ENCODE measurements around the gene ODC1.

ODC1 gene

GRCh38 chr2:10433264-10433946 lies 14.7 kb downstream of the ODC1 start:
- no peak for DNase-seq

GRCh38 chr2:10432311-10433181 lies 15.6 kb downstream of the ODC1 start:
- DNase-seq: no peak

DNA sequence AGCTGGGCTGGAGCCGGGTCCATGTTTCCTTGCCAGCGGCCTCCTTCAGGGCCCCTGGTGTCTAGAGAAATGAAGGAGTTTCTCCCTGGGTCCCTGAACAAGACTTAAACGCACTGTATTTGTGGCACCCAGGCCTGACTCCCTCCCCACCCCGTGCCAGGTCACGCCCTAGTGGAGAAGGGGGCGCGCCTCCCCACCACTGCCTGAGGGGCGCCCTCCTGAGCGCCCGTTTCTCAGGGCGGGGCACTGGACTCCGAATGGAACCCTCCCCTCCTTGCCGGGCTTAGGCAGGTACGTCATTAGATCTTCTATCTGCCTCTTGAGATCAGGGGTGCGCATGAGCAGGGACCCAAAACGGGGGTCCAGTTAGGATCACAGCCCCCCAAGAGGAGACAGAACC lies 16.3 kb downstream of the ODC1 start:
- no peak for DNase-seq

- no peak for DNase-seq
Observed at GRCh38 chr2:10430886-10431622, 17.1 kb downstream of the ODC1 start.

DNA sequence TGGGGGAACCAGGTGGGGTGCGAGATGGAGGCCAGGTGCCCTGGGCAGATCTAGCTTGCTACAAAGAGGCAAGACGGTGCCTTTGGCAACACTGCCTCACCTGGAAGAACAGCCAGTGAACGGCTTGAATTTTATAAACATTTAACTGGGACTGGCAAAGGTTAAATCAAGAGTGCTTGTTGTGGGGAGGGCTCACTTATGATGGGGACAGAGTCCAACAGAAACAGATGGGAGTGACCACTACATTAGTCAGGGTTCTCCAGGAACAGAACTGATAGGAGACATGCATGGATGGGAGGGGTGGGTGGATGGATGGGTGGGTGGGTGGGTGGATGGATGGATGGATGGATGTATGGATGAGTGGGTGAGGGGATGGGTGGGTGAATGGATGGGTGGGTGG lies 19.2 kb downstream of the ODC1 start:
- no peak for DNase-seq

- no peak for DNase-seq
Observed at GRCh38 chr2:10428355-10428754, 19.8 kb downstream of the ODC1 start.

GRCh38 chr2:10427618-10427949 lies 20.5 kb downstream of the ODC1 start:
- DNase-seq: no peak

DNA sequence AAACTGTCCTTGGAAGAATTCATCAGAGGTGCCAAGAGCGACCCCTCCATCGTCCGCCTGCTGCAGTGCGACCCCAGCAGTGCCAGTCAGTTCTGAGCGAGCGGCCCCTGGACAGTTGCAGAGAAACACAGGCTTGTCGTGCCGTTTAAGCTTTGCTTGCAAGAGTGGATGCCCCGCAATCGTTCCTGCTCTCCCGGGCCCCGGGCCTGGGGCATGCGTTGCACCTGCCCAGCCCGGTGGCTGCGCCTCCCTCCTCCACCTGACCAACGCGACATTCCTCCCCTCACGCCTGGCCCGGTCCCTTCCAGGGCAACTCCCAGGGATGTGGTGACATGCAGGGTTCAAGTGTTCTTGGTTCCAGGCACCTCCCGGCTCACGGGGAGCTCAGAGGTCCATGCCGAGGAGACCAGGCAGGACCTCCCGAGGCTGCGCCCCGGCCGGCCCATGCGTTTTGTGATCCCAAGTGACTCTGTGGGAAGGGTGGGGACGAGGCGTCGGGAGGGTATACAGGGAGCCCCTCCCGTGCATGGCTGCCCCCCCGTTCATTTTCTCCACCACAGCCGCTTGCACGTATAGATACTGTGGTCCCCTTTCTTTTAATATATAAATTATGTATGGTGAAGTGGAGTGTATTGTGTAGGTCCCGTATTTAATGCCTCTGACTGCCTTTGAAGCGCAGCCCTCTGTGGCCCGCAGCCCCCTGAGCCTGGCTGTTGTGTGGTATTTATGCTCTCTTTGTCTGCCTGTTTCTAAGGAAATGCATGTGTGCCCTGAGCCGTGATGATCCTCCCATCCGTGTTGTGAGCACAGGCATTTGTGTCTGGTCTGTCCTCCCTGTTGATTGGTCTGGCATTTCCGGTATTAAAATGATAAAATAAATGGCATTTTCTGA lies 21.2 kb downstream of the ODC1 start:
- DNase-seq: no peak

DNA sequence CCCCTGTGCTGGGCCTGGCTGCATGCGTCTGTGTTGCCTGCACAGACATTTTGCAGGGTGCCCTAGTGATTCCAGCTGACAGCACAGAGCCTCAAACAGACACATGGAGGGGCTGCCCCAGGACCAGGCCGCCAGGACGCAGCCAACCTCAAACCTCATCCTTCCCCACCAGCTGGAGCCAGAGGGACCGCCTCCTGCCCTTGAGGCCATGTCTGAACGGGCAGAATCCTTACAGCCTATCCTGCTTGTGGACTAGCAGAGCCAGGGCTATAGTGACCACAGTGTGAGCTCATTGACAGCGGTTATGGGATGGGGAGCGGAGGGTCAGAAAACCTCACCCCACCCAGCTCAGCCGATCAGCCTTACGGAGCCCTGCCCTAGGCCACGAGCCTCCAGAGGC lies 22.4 kb downstream of the ODC1 start:
- no peak for DNase-seq

DNA sequence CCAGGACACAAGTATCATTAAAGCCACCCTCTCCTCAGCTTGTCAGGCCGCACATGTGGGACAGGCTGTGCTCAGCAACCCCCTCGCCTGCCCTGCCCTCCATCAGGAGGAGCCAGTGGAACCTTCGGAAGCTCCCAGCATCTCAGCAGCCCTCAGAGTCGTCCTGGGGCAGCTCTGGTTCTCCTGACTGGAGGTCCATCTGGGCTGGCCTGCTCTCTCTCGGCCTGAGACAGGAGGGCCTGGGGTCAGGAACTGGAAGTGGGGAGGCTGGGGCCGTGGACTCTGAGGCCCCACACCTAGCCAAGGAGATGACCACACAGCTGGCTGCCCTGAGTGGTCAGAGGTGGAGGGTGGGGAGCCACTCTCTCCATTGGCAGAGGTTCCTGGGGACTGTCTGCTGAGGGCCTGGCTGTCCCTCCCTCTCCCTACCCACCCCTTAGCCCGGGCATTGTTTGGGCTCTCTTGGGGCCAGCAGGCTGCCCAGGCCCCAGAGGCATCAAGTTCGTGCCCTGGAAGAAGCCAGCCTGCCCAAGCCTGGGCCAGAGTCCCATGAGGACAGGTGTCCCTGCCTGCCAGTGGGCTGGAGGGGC lies 23.1 kb downstream of the ODC1 start:
- DNase-seq: no peak

DNA sequence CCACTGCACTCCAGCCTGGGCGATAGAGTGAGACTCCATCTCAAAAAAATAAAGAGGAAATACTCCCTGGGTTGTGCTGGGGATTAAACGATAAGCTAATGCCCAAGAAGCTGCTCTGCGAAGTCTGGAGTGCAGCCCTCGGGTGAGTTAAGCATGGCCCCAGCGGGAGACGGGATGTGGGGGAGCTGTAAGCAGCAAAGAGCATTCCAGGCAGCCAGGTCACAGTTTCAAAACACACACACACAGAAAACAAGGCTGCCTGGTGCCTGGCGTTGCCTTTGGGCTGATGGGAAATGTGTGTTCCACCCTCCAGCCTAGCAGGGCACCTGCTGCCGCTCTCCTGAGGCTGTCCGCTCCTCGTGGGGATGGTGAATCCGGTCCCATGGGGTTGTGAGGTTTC lies 24.1 kb downstream of the ODC1 start:
- DNase-seq: no peak

DNA sequence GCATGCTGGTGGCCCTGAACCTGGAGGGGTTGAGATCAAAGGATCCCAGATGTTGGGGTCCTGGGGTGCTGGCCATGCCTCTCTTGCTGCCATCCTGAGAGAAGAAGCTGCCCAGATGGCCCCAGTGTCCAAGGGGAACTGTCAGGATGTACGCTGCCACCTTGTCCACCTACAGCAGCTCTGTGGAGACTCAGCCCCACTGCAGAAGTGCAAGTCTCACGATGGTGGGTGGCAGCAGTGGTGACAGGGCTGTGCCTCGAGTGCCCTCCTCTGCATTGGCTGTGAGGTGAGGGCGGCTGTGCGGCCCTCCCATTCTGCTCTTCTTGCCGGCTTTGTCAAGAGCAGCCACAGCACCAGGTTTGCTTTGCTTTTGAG lies 24.7 kb downstream of the ODC1 start:
- no peak for DNase-seq

DNA sequence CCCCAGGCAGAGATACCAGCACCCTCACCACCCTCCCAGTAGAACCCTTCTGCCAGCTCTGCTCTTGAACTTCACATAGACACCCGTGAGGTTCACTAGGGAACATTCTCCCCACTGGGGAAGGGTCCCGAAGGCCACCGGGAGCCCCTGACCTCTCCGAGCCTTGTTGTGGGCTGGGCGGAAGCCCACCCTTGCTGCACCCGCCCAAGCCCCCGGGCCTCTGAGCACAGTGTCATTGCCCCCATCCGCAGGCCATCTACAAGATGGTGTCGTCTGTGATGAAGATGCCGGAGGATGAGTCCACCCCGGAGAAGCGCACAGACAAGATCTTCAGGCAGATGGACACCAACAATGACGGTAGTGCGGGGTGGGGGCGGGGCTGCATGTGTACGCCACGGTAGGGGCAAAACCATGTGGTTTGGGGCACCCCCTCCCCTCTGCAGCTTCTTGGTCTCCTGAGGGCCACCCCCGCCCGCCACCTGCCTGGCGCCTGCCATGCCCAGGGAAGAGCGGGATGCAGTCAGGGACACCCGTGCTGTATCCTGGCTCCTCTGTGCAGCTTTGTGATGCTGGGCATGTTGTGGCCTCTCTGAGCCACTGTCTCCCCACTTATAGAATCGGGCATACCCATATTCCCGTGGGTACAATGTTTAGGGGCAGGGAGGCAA lies 25.3 kb downstream of the ODC1 start:
- no peak for DNase-seq

DNA sequence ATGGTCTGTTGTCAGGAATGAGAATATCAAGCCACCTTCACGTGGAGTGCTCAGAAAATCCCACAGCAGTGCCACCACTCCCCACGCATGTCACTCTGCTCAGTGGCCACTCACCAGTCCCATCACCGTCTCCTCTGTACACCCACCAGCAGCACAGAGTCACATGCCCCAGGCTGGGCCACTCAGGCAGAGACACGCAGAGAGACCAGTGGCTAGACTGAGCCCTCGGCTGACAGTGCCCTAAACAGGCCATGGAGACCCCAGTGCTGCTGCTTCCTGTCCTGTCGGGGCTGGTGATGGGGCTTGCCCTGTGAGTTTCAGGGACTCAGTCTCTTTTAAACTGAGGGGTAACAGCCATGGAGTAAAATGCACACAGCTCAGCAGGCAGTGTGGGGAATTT lies 25.9 kb downstream of the ODC1 start:
- no peak for DNase-seq

DNA sequence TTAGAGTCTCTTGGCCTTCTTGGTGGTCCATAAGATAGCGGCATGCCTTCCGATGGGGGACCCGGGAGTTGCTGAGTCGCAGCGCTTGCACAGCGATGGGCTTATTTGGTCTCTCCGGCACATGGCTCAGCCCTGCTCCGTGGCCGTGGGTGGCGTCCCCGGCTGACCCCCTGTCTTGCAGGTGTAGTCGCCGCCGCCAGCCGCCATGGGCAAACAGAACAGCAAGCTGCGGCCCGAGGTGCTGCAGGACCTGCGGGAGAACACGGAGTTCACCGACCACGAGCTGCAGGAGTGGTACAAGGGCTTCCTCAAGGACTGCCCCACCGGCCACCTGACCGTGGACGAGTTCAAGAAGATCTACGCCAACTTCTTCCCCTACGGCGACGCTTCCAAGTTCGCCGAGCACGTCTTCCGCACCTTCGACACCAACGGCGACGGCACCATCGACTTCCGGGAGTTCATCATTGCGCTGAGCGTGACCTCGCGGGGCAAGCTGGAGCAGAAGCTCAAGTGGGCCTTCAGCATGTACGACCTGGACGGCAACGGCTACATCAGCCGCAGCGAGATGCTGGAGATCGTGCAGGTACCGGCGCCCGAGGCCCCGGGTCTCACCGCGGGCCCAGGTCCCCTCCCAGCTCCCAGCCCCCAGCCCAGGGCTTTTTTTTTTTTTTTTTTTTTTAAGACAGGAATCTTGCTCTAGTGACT lies 28.4 kb downstream of the ODC1 start:
- DNase-seq: no peak

GRCh38 chr2:10417551-10418335 lies 30.4 kb downstream of the ODC1 start:
- no peak for DNase-seq

DNA sequence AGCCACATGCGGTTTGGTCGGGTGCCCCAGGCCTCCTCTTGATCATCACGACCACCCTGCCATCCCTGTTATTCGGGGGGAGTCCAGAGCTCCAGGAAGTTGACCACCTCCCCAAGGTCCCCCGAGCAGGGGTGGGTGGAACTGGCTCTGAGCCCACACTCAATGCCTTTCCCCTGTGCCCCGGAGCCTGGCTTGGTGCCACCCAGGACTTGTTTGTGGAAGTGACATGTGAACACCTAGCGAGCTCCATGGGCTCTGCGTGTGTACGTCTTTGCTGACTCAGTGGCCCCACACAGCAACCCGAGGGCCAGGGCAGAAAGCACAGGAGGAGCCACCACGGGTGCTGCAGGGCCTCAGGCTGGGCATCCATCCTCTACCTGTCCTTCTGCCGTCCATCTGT lies 32.5 kb downstream of the ODC1 start:
- DNase-seq: no peak

DNA sequence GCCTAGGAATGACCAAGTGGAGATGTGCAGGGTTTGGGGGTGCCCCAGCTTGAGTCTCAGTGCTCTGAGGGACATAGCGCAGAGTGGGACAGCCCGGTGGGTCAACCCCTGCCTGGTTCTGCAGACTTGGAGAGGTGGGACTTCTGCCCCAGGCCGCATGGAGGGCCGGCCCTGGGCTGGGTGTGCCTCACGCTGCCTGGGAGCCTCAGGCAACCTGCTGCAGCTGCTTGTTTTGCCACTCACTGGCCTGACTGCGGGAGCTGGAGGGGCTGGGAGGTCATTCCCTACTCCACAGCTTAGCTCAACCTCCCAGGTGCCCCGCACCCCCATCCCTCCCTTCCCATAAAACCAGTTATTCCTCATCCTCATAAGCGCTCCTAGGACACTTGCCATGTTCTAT lies 33.1 kb downstream of the ODC1 start:
- DNase-seq: no peak

DNA sequence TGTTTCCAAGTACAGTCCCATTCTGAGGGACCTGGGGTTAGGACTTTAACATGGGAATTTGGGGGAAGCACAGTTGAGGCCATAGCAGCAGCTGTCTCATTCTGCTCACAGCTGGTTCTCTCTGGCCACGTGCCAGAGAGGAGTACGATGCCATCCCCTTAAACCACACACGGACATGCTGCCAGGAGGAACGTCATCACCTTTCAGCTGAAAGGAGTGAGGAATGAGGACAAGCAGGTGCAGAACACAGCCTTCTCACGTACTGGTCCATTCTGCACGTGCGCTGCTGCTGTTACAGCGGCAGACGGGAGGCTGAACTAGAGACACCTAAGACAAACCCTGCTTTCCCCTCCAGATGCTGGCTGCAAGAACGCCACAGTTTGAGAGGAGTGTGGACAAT lies 33.5 kb downstream of the ODC1 start:
- no peak for DNase-seq

DNA sequence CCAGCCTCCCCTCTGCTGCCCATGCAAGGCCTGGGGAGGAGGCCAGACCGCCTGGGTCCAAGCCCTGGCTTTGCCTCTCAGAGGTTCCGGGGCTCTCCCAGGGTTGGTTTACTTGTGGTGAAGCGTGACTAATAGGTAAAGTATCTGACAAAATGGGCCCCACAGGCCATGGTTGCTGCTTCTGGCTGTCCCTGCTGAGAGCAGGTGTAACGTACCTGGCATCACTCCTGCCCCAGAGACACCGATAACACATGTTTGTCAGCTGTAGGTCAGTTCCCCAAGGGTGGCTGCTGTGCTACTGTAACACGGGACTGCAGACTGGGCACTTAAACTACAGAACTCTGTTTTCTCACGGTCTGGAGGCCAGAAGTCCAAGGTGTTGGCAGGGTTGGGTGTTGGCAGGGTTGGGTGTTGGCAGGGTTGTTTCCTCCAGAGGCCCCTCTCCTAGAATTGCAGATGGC lies 34.1 kb downstream of the ODC1 start:
- DNase-seq: no peak
